GM18519 (cell line): ENCODE data around the gene OR5K4.

Source experiments
- ATAC-seq: cut with Tn5 transposase; IDR thresholded peaks from one replicate; pipeline ENCODE4 v1.9.1; 2021; ENCODE audit warnings: mild to moderate bottlenecking, moderate library complexity; ENCODE audit not compliant: unreplicated experiment, low FRiP score

The OR5K4 gene, protein sequence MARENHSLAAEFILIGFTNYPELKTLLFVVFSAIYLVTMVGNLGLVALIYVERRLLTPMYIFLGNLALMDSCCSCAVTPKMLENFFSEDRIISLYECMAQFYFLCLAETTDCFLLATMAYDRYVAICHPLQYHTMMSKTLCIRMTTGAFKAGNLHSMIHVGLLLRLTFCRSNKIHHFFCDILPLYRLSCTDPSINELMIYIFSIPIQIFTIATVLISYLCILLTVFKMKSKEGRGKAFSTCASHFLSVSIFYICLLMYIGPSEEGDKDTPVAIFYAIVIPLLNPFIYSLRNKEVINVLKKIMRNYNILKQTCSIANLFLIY

DNA sequence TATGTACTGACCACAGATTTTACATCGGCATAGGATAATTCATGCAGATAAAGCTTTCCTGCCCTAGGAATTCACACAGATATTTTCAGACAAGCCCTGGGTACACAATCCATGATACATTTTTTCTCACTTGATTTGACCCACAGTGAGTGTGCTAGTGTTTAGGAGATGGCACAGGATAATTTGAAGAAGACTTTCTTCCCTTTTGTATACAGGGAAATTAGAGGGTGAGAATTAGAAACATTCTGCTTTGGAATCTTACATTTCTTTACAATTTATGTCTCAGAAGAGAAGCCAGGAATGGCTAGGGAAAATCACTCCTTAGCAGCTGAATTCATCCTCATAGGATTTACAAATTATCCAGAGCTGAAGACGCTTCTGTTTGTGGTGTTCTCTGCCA is at the start of gene OR5K4:
OR5K4 (plus strand) TSS at position 301 of the 400 bp plus-strand sequence; CDS start at position 301, 0 bp downstream.
- no peak for ATAC-seq

DNA sequence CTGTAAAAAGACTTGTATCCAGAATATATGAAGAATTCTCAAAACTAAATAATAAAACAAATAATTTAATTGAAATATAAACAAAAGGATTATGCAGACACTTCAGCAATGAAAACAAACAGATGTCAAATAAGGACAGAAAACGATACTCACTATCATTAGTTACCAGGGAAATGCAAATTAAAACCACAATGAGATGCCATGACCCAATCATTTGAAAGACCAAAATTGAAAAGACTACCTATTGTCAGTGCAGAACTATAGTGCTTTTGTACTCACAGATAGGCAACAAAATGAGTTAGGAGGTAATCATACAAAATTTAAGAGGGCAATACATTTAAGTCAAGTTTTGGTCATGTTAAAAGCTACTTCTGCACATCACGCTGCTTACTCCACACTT is 31.6 kb upstream of the OR5K4 start:
- ATAC-seq: no peak

DNA sequence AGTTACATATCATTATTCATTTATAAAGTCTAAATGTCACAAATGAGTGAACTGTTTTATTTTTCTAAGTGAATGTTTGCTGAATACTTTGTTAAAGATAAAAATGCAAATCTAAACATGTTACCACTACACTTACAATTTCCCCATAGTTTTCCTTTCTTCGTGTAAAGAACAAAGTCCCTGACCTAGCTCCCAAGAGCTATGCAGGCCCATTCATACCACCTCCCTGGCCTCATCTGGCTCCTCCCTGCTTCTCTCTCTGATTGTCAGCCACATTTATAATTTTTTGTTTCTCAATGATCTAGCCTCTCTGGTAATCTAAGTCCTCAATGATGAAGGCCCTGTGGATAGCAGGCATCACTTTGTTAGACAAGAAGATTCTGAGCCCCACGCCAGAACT is 31.0 kb upstream of the OR5K4 start:
- ATAC-seq: no peak

DNA sequence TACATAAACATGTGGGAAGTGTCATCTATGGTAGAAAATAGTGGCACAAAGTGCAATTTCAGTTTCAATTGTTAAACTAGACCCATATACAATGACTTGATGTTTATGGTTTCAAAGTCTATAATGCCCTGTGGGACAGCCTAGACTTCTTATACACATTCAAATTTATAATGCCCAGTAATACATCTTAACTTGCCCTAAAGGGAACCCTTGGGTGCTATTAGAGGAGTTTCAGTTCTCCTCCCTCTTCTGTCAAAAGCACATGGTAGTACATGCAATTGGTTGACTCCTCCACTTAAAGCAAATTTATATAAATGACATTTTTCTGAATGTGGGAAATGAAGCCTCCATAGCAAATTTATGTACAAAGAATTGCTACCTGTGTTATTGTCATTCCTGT is 30.2 kb upstream of the OR5K4 start:
- no peak for ATAC-seq

DNA sequence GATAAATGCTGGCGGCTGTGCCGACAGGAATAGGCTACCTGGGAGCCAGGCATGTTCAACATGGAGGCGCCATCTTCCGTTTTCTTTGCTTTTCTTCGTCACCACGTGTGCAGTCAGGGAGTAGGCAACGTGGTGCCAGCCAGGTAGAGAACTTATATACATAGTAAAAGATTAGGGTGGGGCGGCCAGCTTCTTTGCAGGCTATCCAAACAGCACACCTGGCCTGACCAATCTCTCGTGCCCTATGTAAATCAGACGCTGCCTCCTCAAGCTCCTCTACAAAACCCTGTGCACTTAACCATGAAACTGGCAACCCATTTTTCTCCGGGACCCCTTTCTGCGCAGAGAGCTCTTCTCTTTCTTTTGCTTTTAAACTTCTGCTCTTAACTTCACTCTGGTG is 28.6 kb upstream of the OR5K4 start:
- no peak for ATAC-seq

DNA sequence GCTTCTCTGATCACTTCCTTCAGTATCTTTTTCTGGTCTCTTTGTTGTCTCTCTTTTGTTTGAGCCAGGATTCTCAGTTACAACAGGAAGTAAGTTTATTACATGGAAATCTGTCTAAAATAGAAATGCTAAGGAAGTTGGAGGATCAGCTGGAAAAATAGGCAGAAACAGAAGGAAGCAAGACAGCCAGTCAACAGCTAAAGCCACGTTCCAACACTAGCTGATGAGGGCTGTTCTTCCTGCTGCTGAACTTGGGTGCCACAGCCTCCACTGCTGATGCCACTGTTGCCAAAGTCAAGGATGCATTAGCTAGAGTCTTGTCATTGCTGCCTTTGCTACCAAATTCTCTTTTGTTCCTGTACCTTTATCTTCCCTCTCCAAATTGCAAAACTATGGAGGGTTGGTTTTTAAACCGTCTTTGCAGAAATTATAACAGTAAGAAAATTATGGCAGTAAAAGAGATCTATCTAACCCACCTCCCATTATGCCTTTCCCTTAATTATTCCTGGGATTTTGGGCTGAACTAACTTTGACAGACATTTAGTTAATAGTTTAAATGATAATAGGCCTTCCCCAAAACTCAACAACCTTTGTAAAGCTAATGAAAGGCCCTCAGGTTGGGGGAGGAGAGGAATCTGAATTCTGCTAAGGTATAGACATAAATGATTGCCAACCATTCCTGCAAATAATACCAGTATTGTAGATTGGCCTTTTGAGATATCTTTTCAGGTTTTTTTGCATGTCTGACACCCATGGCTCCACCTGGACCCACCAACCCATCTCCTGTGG is 27.4 kb upstream of the OR5K4 start:
- no peak for ATAC-seq

DNA sequence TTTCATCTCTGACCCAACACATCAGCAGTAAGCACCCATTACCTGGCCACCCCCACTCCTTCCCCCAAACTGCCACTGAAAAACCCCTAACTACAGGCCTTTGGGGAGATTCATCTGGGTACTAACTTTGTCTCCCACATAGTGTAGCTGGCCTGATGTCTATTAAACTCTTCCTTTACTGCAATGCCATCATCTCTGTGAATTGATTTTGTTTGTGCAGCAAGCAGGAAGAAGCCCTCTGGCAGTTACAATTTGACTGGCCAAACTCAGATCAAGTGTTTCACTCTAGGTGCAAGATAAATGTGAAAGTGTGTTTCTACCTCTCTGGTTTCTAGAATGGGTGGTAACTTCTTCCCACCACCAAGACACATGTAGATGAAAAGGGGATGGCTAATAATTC is 26.7 kb upstream of the OR5K4 start:
- ATAC-seq: peak; percentile 78

DNA sequence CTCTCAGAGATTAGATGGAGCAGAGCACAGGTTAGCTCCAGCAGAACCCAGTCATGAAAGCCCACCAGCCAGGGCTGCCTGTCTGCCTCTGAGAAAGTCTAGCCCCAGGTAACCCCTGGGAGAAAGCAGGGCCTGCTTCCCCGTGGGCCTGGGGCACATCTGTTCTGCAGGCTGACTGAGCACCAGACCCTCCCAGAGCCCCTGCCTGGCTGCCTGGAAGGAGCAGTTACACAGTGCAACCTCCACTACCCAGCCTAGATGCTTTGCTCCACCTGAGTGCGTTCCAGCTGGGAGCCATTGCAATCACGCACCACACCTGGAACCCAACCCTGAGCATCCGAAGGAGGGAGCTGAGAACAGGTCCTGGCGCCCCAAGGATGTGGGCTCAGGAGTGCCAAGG is 24.7 kb upstream of the OR5K4 start:
- no peak for ATAC-seq

DNA sequence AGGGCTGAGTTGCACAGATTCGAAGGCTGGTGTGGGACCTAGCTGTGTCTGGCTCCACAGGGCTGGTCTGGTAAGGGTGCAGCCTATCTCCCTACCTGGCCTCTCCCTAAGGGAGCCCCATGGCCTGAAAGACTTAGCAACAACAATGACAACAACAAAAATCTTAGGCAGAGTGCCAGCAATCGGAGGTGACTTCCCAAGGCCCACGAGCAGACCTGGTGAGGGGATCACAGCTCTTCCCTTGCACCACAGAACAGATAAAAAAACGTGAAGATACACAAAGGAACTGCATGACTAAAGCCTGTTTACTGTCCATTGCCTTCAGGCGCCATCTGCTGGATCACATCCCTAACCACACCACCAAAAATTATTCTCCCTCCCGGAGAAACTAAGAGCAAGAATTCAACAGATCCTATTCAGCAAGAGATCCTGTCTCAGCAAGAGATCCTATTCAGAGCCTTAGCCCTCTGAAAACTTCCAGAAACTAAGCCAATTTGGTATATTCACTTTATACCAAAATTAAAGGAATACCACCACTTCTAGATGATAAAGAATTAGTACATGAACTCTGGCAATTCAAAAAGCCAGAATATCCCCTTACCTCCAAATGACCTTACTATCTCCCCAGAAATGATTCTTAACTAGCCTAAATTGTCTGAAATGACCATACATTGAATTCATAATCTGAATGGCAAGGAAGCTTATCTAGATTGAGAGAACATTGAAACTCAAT is 24.1 kb upstream of the OR5K4 start:
- ATAC-seq: peak; percentile 41

DNA sequence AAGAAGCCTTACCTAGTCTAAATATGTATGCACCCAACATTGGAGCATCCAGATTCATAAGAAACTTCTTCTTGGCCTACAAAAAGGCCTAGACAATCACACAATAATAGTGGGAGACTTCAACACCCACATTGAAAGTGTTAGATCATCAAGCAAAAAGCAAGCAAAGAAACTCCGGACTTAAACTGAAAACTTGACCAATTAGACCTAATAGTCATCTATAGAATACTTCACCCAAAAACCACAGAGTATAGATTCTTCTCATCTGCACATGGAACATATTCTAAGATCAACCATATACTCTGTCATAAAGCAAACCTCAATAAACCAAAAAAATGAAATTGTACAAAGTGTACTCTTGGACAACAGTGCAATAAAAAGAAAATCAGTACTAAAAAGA is 22.3 kb upstream of the OR5K4 start:
- ATAC-seq: no peak

DNA sequence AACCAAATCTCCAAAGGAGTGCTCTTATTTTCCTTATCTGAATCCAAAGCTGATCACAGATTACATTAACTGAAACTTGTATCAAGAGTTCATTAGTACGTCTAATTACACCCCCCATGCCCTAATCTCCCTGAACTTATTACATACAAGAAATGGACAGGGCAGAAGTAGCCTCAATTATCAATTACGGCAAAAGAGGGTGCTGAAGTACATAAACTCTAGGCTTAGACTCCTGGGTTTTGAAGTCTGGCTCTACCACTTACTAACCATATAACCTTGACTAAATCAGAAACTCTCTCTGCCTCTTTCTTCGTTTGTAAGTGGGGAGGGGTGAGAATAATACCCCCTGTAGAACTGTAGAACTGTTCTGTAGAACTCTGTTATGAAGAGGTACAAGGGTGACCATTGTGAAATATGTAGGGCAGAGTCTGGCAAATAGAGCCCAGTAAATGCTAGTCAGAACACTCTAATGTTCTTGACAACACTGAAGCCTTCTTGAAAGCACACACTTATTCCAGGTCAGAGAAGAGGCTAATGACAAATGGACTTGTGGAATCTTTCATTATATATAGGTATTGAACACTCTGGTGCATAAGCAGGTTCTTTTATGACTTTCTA is 19.6 kb upstream of the OR5K4 start:
- peak; percentile 79 for ATAC-seq

DNA sequence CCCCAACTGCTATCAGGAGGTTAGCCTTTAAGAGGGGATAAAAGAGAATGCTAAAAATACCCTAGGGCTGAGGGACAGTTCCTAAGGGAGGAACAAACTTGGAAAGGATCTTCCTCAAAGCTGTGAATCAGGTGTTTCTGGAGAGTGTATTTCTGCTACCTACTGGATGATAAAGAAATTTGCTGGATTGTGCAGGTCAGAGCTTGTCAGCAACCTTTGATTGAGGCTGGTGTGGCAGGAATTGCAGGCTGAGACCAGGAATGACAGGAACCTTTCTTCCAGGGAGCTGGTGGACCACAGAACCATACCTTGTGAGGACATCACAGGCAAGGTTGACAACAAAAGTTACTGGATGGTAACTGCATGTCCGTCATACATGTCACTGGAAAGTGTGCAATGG is 14.6 kb upstream of the OR5K4 start:
- no peak for ATAC-seq

DNA sequence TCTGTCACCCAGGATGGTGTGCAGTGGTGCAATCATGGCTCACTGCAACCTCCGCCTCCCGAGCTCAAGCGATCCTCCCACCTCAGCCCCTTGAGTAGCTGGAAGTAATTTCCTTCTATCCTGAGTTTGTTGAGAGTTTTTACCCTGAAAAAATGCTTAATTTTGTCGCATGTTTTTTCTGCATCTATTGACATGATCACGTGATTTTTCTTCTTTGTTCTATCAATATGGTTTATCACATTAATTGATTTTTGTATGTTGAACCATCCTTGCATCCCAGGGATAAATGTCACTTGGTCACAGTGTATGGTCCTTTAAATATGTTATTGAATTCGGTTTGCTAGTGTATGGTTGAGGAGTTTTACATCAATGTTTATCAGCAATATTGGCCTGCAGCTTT is 11.9 kb upstream of the OR5K4 start:
- no peak for ATAC-seq

DNA sequence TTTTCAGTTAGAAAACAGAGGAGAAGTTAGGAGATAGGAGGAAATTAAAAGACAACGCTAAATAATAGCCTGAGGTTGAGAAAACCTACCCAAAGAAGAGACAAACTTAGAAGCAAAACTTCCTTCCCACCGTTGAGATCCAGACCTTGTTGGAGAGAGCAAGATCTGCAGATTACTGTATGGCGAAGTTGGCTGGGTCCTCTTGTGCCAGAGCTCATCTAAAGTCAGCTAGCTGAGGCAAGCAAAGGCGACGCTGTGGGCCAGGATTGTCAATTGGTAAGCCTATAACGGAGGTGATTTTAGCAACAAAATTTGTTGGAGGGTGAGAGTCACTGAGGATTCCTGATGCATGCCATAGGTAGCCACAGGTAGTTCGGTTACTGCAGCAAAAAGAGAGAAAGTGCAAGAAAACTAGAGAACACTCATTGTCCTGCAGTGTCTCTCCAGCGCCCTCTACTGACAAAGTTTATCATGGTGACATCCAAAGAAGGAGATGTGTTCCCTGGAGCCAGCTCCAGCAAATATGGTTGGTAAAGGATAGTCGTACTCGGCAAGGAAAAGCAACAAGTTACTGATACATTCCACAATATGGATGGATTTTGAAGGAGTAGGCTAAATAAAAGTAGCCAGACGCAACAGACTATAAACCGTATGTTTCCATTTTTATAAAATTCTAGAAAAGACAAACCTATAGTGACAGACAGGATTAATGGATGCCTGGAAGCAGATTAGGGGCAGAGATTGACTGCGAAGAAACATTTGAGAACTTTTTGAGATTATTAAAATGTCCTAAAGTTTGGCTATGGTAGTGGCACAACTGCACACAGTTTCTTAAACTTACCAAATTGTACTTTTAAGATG is 9.8 kb upstream of the OR5K4 start:
- ATAC-seq: peak; percentile 65

DNA sequence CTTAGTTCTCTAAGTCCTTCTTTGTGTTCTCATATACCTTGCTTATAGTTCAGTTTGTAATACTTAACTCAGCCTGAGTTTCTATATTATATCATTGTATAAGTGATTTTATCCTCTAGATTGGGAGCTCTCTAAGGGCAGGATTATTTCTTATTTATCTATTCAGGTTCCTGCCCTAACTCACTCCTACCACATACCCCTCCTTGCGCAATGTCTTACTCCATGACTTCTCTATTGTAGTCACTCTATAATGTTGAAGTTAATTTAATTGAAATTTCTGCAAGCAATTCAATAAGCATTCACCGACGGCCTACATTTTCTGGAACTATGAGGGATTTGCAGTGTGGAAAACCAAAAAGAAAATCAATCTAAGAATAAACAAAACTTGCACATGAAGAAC is 3.6 kb upstream of the OR5K4 start:
- ATAC-seq: no peak

DNA sequence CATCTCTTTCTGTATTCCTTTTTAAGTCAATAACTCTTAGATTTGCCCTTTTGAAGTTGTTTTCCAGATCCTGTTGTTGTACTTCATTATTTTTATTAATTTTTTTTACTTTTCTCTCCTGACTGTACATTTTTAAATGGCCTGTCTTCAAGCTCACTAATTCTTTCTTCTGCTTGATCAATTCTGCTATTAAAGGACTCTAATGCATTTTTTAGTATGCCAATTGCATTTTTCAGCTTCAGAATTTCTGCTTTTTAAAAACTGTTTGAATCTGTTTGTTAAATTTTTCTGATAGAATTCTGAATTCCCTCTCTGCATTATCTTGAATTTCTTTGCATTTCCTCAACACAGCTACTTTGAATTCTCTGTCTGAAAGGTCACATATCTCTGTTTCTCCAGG is 5.6 kb downstream of the OR5K4 start:
- no peak for ATAC-seq

DNA sequence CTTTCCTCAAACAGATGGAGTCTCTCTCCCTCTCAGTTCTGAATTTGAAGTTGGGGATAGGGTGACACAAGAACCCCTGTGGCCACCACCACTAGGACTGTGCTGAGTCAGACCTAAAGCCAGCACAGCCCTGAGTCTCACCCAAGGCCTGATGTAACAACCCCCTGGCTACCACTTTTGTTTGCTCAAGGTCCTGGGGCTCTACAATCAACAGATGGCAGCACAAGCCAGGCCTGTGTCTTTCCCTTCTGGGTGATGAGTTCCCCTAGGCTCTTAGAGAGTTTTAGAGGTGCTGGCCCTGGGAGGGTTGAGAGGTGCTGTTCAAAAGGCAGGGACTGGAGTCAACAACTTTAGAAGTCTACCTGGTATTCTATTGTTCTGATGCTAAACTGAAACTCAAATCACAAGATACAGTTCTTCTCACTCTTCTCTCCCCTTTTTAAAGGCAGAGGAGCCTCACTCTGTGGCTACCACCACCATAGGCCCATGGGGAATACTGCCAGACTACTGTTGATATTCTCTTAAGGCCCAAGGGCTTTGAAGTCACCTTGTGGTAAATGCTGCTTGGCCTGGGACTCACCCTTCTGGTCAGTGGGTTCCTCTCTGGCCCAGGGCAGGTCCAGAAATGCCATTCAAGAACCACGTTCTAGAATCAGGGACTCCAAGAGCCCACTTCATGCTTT is 6.5 kb downstream of the OR5K4 start:
- peak; percentile 65 for ATAC-seq

DNA sequence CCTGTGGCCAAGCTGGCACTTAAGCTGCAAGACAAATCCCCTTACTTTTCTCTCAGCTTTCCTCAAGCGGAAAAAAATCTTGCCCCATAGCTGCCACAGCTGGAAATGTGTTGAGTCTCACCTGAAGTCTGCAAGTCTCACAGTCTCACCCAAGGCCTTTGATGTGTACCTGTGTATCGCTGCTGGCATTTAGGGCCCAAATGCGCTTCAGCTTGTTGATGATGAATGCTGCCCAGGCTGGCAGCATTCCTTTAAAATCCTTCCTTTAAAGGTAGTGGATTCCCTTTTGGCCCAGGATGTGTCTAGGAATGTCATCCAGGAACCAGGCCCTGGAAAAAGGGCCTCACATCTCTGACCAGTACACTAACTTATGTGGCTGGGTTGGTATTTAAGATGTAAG is 7.0 kb downstream of the OR5K4 start:
- ATAC-seq: no peak

DNA sequence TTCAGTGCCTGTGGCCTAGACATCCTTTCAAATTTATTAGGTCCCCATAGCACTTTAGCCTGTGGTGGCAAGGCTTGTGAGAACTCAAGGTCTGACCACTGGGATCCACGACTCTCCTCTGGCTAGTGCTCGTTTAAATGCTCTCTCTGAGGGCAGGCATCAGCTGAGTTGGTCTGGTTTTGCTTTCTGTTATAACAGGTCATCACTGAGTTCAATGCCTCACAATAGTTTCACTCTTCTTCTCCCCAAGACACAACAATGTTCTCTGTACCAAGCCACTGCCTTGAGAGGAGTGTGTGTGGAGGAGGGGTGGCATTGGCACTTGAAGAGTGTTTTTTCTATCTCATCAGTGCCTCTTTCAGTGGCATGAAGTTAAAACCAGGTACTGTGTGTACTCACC is 7.6 kb downstream of the OR5K4 start:
- no peak for ATAC-seq
